ENCODE measurements around the gene MOB3A. TPM values are rescaled to one million over a fixed set of nuclear protein-coding genes. Genes with fewer than 3 reads are reported as not detected.

The MOB3A gene
- polyA plus RNA-seq, 1 of the 3 experiments (the other 2 are of a cell fraction), result 24.1 TPM

DNA sequence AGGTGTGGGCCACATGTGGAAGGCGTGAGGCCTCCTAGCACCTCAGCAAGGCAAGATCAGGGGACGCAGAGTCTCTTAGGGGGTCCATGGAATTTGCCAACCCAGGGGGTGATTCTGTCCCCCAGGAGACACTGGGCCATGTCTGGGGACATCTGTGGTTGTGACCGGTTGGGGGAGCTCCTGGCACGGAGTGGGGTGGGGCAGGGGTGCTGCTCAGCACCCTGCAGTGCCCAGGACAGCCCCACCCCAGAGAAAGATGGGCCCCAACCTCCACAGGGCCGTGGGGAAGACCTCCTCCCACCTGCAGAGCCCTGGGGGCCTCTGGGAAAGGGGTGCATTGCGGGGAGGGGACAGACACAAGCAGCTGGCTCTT, 49.1 kb downstream of the MOB3A start:
- H3K4me1 ChIP-seq (ENCODE audit: control insufficient read depth in 1 of 2, insufficient read depth in 2 of 2, low read depth in 1 of 2, low read length in 1 of 2), result peaks cover 28 to 61% of the 10 kb centered on the region in 2 experiments; a peak in 3 of 4 replicates
- TF ChIP-seq EP300 (IDR thresholded peaks at IDR 0.05; ENCODE audit: borderline replicate concordance in 1 of 2, low read depth in 1 of 2, low read length in 1 of 2) (no peak), RXRA (IDR thresholded peaks at IDR 0.05; ENCODE audit: borderline replicate concordance, low read depth) (no peak), CHD2 (IDR thresholded peaks at IDR 0.05; ENCODE audit: low read length, partially characterized antibody) (no peak), USF1 (IDR thresholded peaks at IDR 0.05; ENCODE audit: borderline replicate concordance, low read depth) (no peak), ELF1 (IDR thresholded peaks at IDR 0.05) (no peak), GATA2 (CRISPR knock-in tag; IDR thresholded peaks at IDR 0.05) (no peak), YY1 (IDR thresholded peaks at IDR 0.05; ENCODE audit: low read depth) (no peak), RCOR1 (IDR thresholded peaks at IDR 0.05; ENCODE audit: low read length) (no peak), REST (IDR thresholded peaks at IDR 0.05; ENCODE audit: low read depth, low read length) (no peak), SIN3A (IDR thresholded peaks at IDR 0.05; ENCODE audit: borderline replicate concordance, low read depth, low read length) (no peak), MAX (IDR thresholded peaks at IDR 0.05; ENCODE audit: low read depth) (no peak), NFIC (IDR thresholded peaks at IDR 0.05; ENCODE audit: borderline replicate concordance) (no peak), EZH2phosphoT487 (IDR thresholded peaks at IDR 0.05; ENCODE audit: borderline replicate concordance, low read depth) (no peak)
- TF ChIP-seq, protein P1, sequence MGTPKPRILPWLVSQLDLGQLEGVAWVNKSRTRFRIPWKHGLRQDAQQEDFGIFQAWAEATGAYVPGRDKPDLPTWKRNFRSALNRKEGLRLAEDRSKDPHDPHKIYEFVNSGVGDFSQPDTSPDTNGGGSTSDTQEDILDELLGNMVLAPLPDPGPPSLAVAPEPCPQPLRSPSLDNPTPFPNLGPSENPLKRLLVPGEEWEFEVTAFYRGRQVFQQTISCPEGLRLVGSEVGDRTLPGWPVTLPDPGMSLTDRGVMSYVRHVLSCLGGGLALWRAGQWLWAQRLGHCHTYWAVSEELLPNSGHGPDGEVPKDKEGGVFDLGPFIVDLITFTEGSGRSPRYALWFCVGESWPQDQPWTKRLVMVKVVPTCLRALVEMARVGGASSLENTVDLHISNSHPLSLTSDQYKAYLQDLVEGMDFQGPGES (IDR thresholded peaks at IDR 0.05; ENCODE audit: low read depth, low read length), result no peak
- ChIA-PET POLR2A (interaction anchor here (1.2 kb wide), 1 partner anchor 27 kb away, joined by 4 read pairs; no protein-coding TSS in a partner anchor), CTCF (interaction anchor here (0.8 to 1.1 kb wide), 3 partner anchors 23 to 117 kb away, joined by 3 to 5 read pairs (median 5); no protein-coding TSS in a partner anchor)
- peaks cover 9% of the 10 kb centered on the region for H3F3A ChIP-seq (replicated peaks; ENCODE audit: insufficient read depth)
- no peaks in the 10 kb centered on the region for H3K9me3 ChIP-seq
- H3K4me3 ChIP-seq (ENCODE audit: low read depth in 2 of 2, low read length in 1 of 2), result no peak overlapping the region
- peaks cover 4 to 37% of the 10 kb centered on the region in 2 experiments for H3K36me3 ChIP-seq (replicated peaks in 1 of 2; ENCODE audit: control insufficient read depth in 1 of 2, insufficient read depth in 2 of 2, low read length in 1 of 2)
- no peak overlapping the region for H2AFZ ChIP-seq (ENCODE audit: low read depth)
- H3K27me3 ChIP-seq (ENCODE audit: insufficient read depth), result no peaks in the 10 kb centered on the region
- H3K9ac ChIP-seq, result no peak overlapping the region
- H4K20me1 ChIP-seq (ENCODE audit: insufficient read depth), result peaks cover 73% of the 10 kb centered on the region
- peaks cover 45% of the 10 kb centered on the region for H3K79me2 ChIP-seq (ENCODE audit: insufficient read depth)
- DNase-seq, result no peak
- H3K4me2 ChIP-seq, result peak overlapping the region; percentile 98; the same call in 1 of the 2 replicates
- H3K9me2 ChIP-seq, result no peaks in the 10 kb centered on the region
- H3K27ac ChIP-seq (ENCODE audit: low read depth in 2 of 2, low read length in 1 of 2), result no peak overlapping the region
- no CpG with 5 or more reads among the region's 6 CpGs for WGBS (ENCODE audit: low lambda C conversion rate)
